Left ventricle myocardium inferior (tissue), 1 donor: ENCODE data around the gene PSMD8. TPM values are rescaled to one million over a fixed set of nuclear protein-coding genes. Genes with fewer than 3 reads are reported as not detected.
A peak's percentile ranks its signal among the peaks of the same experiment; 100 is the strongest.

Source experiments
- DNase-seq: peaks from one replicate; pipeline ENCODE4 v3.0.0-alpha.2; 2020
- H3K27ac ChIP-seq: fragments of 200-600 bp; replicated peaks from 2 replicates; pipeline ENCODE4 v1.8.0; 2021
- H3K27me3 ChIP-seq: fragments of 200-600 bp; 2 replicates; pipeline ENCODE4 v1.8.0; 2021; ENCODE audit warnings: low read depth
- H3K36me3 ChIP-seq: fragments of 200-600 bp; 2 replicates; pipeline ENCODE4 v1.8.0; 2021
- H3K4me1 ChIP-seq: fragments of 200-600 bp; 2 replicates; pipeline ENCODE4 v1.8.0; 2021
- H3K4me3 ChIP-seq: fragments of 200-600 bp; 2 replicates; pipeline ENCODE4 v1.8.0; 2021; ENCODE audit warnings: mild to moderate bottlenecking, moderate library complexity
- H3K9me3 ChIP-seq: fragments of 200-600 bp; replicated peaks from 2 replicates; pipeline ENCODE4 v1.8.0; 2021
- intact Hi-C: fragments of 100-400 bp; cut with micrococcal nuclease; formaldehyde crosslinking; loops from one replicate; pipeline ENCODE4 v1.11.0; 2022
- long read RNA-seq: library from polyadenylated mRNA; unstranded; transcript quantifications from one replicate; pipeline ENCODE4 v2.0.0, GENCODE V29; 2021
- total RNA-seq: library from RNA; stranded (reverse); fragmentation: NEBNext Ultra II Directional; extraction: Animal tissue kit (Norgen Biotek cat#: 25700); gene quantifications from one replicate; pipeline ENCODE4 v1.2.1, GENCODE V29; 2021
- TF ChIP-seq, protein P1 (sequence below): fragments of 200-600 bp; IDR thresholded peaks from 2 replicates; pipeline ENCODE4 v1.8.0; 2021; ENCODE audit warnings: antibody characterized with exemption, mild to moderate bottlenecking, borderline replicate concordance
- donor health status: DM: no; HTN: yes; CAD: no; lungs with severe emphysema.

The PSMD8 gene
- 349 TPM for total RNA-seq
- long read RNA-seq, transcript PSMD8-208 (6 exons, 771 nt) = minor isoform, 12 of 513 reads
- long read RNA-seq, transcript PSMD8-201 (7 exons, 1,553 nt) = major isoform, 459 of 513 reads
- long read RNA-seq, partial matches to known transcripts = 20 of 513 reads
- long read RNA-seq, other reads (novel, unspliced or antisense) = 21 of 513 reads

- TF ChIP-seq, protein P1, sequence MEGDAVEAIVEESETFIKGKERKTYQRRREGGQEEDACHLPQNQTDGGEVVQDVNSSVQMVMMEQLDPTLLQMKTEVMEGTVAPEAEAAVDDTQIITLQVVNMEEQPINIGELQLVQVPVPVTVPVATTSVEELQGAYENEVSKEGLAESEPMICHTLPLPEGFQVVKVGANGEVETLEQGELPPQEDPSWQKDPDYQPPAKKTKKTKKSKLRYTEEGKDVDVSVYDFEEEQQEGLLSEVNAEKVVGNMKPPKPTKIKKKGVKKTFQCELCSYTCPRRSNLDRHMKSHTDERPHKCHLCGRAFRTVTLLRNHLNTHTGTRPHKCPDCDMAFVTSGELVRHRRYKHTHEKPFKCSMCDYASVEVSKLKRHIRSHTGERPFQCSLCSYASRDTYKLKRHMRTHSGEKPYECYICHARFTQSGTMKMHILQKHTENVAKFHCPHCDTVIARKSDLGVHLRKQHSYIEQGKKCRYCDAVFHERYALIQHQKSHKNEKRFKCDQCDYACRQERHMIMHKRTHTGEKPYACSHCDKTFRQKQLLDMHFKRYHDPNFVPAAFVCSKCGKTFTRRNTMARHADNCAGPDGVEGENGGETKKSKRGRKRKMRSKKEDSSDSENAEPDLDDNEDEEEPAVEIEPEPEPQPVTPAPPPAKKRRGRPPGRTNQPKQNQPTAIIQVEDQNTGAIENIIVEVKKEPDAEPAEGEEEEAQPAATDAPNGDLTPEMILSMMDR = peak; percentile 36
- DNase-seq = peak; percentile 99
- peaks cover 31% of the 10 kb centered on the region for H3K36me3 ChIP-seq
- H3K4me3 ChIP-seq = peak within 1 kb of the TSS; percentile 86
- H3K9me3 ChIP-seq = no peaks in the 10 kb centered on the region
- H3K27me3 ChIP-seq = no peaks in the 10 kb centered on the region
- intact Hi-C loops = no loop called here
- H3K27ac ChIP-seq = peak within 1 kb of the TSS; percentile 93
- H3K4me1 ChIP-seq = peaks cover 44% of the 10 kb centered on the region
Measured at GRCh38 chr19:38374332-38375097, at the start of gene PSMD8. Gene PSMD8, plus strand, starts transcription at chr19:38374571. Its CDS starts 31 bp downstream, at chr19:38374602.

- Histone ChIP-seq H3K36me3 (peaks cover 33% of the 10 kb centered on the region), H3K9me3 (no peaks in the 10 kb centered on the region), H3K4me3 (no peak overlapping the region), H3K27ac (no peak overlapping the region), H3K27me3 (no peaks in the 10 kb centered on the region), H3K4me1 (peaks cover 12% of the 10 kb centered on the region)
- no peak for DNase-seq
- TF ChIP-seq, protein P1 = no peak
- intact Hi-C loops = no loop called here
Measured at GRCh38 chr19:38326591-38326990, 47.8 kb upstream of the PSMD8 start.

DNA sequence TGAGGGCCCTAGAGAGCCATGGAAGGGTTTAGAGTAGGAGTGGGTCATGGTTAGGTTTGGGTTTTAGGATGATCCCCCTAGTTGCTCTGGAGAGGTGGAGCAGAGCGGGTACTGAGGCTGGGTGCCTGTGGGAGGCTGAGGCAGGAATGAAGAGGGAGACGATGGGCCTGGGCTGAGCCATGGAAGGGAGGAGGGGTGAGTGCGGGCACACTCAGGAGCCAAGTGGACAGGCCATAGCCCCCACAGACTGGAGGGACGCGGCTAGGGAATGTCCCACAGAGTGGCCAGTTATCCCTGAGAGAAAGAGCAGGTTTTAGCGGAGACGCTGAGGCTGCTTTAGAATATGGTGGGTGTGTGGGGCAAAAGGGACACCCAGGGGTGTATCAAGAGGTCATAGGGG, 44.7 kb upstream of the PSMD8 start:
- TF ChIP-seq, protein P1 = no peak
- Histone ChIP-seq H3K4me1 (no peaks in the 10 kb centered on the region), H3K4me3 (no peak overlapping the region), H3K27me3 (no peaks in the 10 kb centered on the region), H3K27ac (no peak overlapping the region), H3K36me3 (peaks cover 29% of the 10 kb centered on the region), H3K9me3 (no peaks in the 10 kb centered on the region)
- intact Hi-C loops = loop anchor here (5.0 kb wide), 1 partner anchor 87 kb away; no protein-coding TSS in a partner anchor
- no peak for DNase-seq

- H3K36me3 ChIP-seq = peaks cover 17% of the 10 kb centered on the region
- intact Hi-C loops = loop anchor here (5.0 kb wide), 1 partner anchor 89 kb away; no protein-coding TSS in a partner anchor
- DNase-seq = no peak
- H3K9me3 ChIP-seq = no peaks in the 10 kb centered on the region
- H3K4me3 ChIP-seq = no peak overlapping the region
- H3K27ac ChIP-seq = no peak overlapping the region
- TF ChIP-seq, protein P1 = no peak
- H3K4me1 ChIP-seq = peaks cover 4% of the 10 kb centered on the region
- H3K27me3 ChIP-seq = no peaks in the 10 kb centered on the region
Measured at GRCh38 chr19:38331728-38332127, 42.6 kb upstream of the PSMD8 start.

DNA sequence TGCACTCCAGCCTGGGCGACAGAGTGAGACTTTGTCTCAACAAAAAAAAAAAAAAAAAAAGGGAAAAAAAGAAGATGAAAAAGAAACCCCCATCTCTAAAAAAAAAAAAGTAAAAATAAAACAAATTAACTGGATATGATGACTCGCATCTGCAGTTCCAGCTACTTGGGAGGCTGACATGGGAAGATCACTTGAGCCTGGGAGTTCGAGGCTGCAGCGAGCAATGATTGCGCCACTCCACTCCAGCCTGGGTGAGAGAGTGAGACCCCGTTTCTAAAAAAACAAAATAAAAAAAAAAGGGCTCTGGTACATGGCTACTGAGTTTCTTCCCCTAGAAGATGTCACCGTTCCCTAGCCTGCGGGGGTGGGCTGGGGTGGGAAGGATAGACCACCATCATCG, 41.1 kb upstream of the PSMD8 start:
- no peaks in the 10 kb centered on the region for H3K27me3 ChIP-seq
- DNase-seq = no peak
- no peak overlapping the region for H3K27ac ChIP-seq
- H3K36me3 ChIP-seq = peaks cover 2% of the 10 kb centered on the region
- no peaks in the 10 kb centered on the region for H3K9me3 ChIP-seq
- intact Hi-C loops = loop anchor here (5.0 kb wide), 1 partner anchor 91 kb away; no protein-coding TSS in a partner anchor
- TF ChIP-seq, protein P1 = no peak
- no peak overlapping the region for H3K4me3 ChIP-seq
- peaks cover 11% of the 10 kb centered on the region for H3K4me1 ChIP-seq
